Vagina (tissue), 2 donors: ENCODE results near the gene SH3RF2. TPM values are rescaled to one million over a fixed set of nuclear protein-coding genes. Genes with fewer than 3 reads are reported as not detected.

Source experiments
- DNase-seq, 2 donors: peaks; one replicate each; pipeline ENCODE4 v3.0.0-alpha.2; 2017; ENCODE audit errors: extremely low spot score in 2 of 2
- H3K27ac ChIP-seq: fragments of 200-600 bp; sonication (generic); one replicate; pipeline ENCODE4 v1.5.1; 2019
- H3K27me3 ChIP-seq: fragments of 200-600 bp; sonication (generic); one replicate; pipeline ENCODE4 v1.5.1; 2019
- H3K36me3 ChIP-seq, 2 donors: fragments of 200-600 bp; sonication (generic); one replicate each; pipeline ENCODE4 v1.5.1; 2017 to 2019
- H3K4me1 ChIP-seq: fragments of 200-600 bp; sonication (generic); one replicate; pipeline ENCODE4 v1.5.1; 2019
- H3K4me3 ChIP-seq, 2 donors: fragments of 200-600 bp; sonication (generic); 1 replicate in 1 of 2; 2 replicates in 1 of 2; pipeline ENCODE4 v1.5.1; 2016 to 2019
- H3K9me3 ChIP-seq: fragments of 200-600 bp; sonication (generic); one replicate; pipeline ENCODE4 v1.5.1; 2019
- POLR2A ChIP-seq, 2 donors: fragments of 450-650 bp; IDR thresholded peaks; one replicate each; pipeline ENCODE4 v1.6.1; 2017; ENCODE audit warnings: antibody characterized with exemption in 2 of 2, mild to moderate bottlenecking in 2 of 2, moderate library complexity in 2 of 2
- POLR2AphosphoS5 ChIP-seq, 2 donors: sonication (generic); formaldehyde crosslinking; IDR thresholded peaks; one replicate each; pipeline ENCODE4 v1.9.0; 2017; ENCODE audit warnings: antibody characterized with exemption in 2 of 2, mild to moderate bottlenecking in 2 of 2, low read depth in 1 of 2; ENCODE audit not compliant: insufficient read depth in 1 of 2
- intact Hi-C: fragments of 100-400 bp; cut with DNase I; formaldehyde crosslinking; loops from one replicate; pipeline ENCODE4 v1.15.1; 2023
- total RNA-seq: library from RNA; depleted of rRNA; stranded (reverse); fragments of >200 nt; gene quantifications from one replicate; pipeline ENCODE4 v1.2.3, GENCODE V29; 2016
- TF ChIP-seq, protein P1 (sequence below), 3 experiments: fragments of 450-650 bp in 2 of 3; fragments of 200-600 bp in 1 of 3; sonication (generic) in 1 of 3; IDR thresholded peaks; one replicate each; pipeline ENCODE4 v1.5.1; 2017 to 2019; ENCODE audit warnings: antibody characterized with exemption in 3 of 3, mild to moderate bottlenecking in 2 of 3, moderate library complexity in 2 of 3

SH3RF2 gene
- total RNA-seq, 1 donor from 2014 or later: 48.4 TPM

DNA sequence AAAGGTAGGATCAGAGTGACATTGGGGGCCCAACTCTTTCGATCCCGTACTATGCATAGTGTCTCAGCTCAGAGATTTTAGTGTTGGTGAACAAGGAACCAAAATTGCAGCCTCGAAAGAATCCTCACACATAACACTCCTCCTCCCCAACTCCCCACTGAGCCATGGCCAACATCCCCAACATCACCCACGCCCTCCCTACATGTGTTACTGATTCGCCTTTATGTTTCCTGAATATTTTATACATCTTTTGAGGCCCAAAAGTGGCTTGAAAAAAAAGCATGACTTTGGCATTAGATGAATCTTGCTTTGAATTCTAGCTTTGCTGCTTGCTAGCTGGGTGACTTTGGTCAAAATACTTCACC lies 123.8 kb downstream of the SH3RF2 start:
- DNase-seq: no peak
- no peak overlapping the region for H3K27ac ChIP-seq
- no peaks in the 10 kb centered on the region for H3K36me3 ChIP-seq
- H3K27me3 ChIP-seq: no peaks in the 10 kb centered on the region
- no peaks in the 10 kb centered on the region for H3K4me1 ChIP-seq
- TF ChIP-seq POLR2A (IDR thresholded peaks at IDR 0.05): no peak
- TF ChIP-seq, protein P1, sequence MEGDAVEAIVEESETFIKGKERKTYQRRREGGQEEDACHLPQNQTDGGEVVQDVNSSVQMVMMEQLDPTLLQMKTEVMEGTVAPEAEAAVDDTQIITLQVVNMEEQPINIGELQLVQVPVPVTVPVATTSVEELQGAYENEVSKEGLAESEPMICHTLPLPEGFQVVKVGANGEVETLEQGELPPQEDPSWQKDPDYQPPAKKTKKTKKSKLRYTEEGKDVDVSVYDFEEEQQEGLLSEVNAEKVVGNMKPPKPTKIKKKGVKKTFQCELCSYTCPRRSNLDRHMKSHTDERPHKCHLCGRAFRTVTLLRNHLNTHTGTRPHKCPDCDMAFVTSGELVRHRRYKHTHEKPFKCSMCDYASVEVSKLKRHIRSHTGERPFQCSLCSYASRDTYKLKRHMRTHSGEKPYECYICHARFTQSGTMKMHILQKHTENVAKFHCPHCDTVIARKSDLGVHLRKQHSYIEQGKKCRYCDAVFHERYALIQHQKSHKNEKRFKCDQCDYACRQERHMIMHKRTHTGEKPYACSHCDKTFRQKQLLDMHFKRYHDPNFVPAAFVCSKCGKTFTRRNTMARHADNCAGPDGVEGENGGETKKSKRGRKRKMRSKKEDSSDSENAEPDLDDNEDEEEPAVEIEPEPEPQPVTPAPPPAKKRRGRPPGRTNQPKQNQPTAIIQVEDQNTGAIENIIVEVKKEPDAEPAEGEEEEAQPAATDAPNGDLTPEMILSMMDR (IDR thresholded peaks at IDR 0.05): no peak
- no peak overlapping the region for H3K4me3 ChIP-seq
- H3K9me3 ChIP-seq: no peaks in the 10 kb centered on the region
- intact Hi-C loops: no loop called here

DNA sequence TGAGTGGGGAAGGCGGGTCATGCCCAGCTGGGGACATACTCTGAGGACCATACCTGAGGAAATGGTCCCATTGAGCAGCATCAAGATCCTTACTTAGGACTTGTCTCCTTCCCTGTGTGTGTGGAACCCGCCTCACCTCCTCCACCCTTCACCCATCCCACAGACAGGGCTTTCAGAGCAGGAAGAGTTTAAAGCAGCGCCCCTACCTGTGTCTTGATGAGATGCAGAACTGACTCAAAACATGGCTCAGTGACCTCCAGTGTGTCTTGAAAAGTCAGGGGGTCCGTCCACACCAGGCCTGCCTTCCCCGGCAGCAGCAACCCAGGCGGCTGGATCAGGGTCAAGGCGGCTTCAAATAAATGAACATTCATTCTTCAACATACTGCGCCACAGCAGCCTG lies 130.6 kb downstream of the SH3RF2 start:
- no peaks in the 10 kb centered on the region for H3K27me3 ChIP-seq
- TF ChIP-seq, protein P1 (IDR thresholded peaks at IDR 0.05): no peak
- no peak for TF ChIP-seq POLR2AphosphoS5 (IDR thresholded peaks at IDR 0.05; ENCODE audit: insufficient read depth in 1 of 2, low read depth in 1 of 2)
- no peak for TF ChIP-seq POLR2A (IDR thresholded peaks at IDR 0.05)
- no peaks in the 10 kb centered on the region for H3K36me3 ChIP-seq
- intact Hi-C loops: no loop called here
- H3K9me3 ChIP-seq: no peaks in the 10 kb centered on the region
- no peak for DNase-seq
- H3K4me3 ChIP-seq: no peak overlapping the region
- H3K4me1 ChIP-seq: no peaks in the 10 kb centered on the region
- no peak overlapping the region for H3K27ac ChIP-seq

DNA sequence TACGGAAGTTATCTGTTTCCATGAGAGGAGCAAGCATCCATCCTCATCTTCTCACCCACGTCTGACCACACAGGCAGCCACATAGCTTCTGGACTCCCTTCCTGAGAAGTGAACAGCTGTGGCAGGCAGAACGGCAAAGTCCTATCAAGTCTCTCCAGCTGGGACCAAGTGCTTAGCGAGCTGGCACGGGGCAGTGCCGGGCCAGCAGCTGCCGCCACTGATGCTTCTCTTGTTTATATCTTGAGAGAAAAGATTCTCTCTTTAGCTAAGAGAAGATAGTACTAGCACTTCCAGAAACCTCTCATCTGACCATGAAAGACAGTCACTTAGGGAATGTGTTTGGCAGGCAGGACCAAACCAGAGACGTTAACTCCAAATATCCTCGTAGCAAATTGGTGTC lies 131.8 kb downstream of the SH3RF2 start:
- TF ChIP-seq, protein P1 (IDR thresholded peaks at IDR 0.05): no peak
- TF ChIP-seq POLR2A (IDR thresholded peaks at IDR 0.05): no peak
- TF ChIP-seq POLR2AphosphoS5 (IDR thresholded peaks at IDR 0.05; ENCODE audit: insufficient read depth in 1 of 2, low read depth in 1 of 2): no peak
- H3K36me3 ChIP-seq: no peaks in the 10 kb centered on the region
- intact Hi-C loops: no loop called here

DNA sequence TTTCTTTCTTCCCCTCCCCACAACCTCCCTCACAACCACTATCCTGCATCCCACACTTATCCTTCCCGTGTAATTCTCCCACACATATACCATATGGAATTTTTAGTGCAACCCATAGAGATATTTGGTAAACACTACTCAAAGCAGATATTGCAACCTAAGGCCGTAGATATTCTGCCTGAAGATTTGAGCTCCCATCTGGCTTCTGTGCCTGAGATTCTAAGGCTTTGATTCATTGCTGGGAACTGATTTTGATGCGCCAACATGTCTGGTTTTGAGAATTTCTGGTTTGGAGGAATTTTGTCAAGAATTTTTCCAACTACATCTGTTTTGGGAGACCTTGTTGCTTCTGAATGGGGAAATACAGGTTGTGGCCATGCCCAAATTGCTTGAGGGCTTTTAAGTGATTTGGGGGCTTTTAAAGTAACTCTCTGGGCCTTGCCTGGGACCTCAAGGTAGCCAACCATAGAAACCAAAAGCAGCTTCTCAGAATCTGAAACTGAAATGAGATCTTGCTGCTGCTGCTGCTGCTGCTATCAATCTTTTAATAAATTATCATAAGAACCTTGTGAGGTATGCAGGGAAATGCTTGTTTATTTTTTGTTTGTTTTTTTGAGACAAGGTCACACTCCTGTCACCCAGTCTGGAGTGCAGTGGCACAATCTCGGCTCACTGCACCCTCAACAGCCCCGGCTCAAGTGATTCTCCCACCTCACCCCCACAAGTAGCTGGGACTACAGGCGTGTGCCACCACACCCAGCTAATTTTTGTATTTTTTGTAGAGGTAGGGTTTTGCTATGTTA lies 132.8 kb downstream of the SH3RF2 start:
- H3K4me1 ChIP-seq: no peaks in the 10 kb centered on the region
- H3K9me3 ChIP-seq: no peaks in the 10 kb centered on the region
- H3K27ac ChIP-seq: no peak overlapping the region
- intact Hi-C loops: no loop called here
- no peak for DNase-seq
- no peak overlapping the region for H3K4me3 ChIP-seq
- TF ChIP-seq POLR2A (IDR thresholded peaks at IDR 0.05): no peak
- TF ChIP-seq, protein P1 (IDR thresholded peaks at IDR 0.05): no peak
- no peak for TF ChIP-seq POLR2AphosphoS5 (IDR thresholded peaks at IDR 0.05; ENCODE audit: insufficient read depth in 1 of 2, low read depth in 1 of 2)
- no peaks in the 10 kb centered on the region for H3K27me3 ChIP-seq
- no peaks in the 10 kb centered on the region for H3K36me3 ChIP-seq

More for the DNA sequence above, 131.8 kb downstream of the SH3RF2 start:
- Histone ChIP-seq H3K4me1 (no peaks in the 10 kb centered on the region), H3K27ac (no peak overlapping the region), H3K27me3 (no peaks in the 10 kb centered on the region), H3K4me3 (no peak overlapping the region), H3K9me3 (no peaks in the 10 kb centered on the region)
- DNase-seq: no peak

DNA sequence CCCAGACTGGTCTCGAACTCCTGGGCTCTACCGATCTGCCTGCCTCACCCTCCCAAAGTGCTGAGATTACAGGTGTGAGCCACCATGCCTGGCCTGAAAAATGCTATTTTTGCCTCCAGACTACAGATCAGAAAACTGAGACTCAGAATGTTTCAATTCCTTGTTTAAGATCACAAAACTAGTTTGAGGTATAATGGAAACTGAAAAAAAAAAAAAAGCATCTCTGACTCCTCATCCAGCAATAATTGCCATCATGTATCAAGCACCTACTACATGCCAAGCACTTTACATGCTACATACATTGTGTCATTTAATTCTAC lies 133.4 kb downstream of the SH3RF2 start:
- H3K36me3 ChIP-seq: no peaks in the 10 kb centered on the region
- H3K4me1 ChIP-seq: no peaks in the 10 kb centered on the region
- intact Hi-C loops: no loop called here
- no peaks in the 10 kb centered on the region for H3K9me3 ChIP-seq
- H3K27ac ChIP-seq: no peak overlapping the region
- no peaks in the 10 kb centered on the region for H3K27me3 ChIP-seq
- TF ChIP-seq POLR2AphosphoS5 (IDR thresholded peaks at IDR 0.05; ENCODE audit: insufficient read depth in 1 of 2, low read depth in 1 of 2) (no peak), POLR2A (IDR thresholded peaks at IDR 0.05) (no peak)
- TF ChIP-seq, protein P1 (IDR thresholded peaks at IDR 0.05): no peak
- no peak for DNase-seq
- no peak overlapping the region for H3K4me3 ChIP-seq
